OCI-LY3 (cell line): ENCODE results near the gene NLGN1.

ENCODE experiments used
- CTCF ChIP-seq: fragments of 200-600, 300-600 bp; sonication (generic); IDR thresholded peaks from 2 replicates; pipeline ENCODE4 v1.5.1; 2014; ENCODE audit warnings: antibody characterized with exemption, low read length, low read depth
- EZH2phosphoT487 ChIP-seq: fragments of 200-600 bp; shearing (Covaris generic); IDR thresholded peaks from 2 replicates; pipeline ENCODE4 v1.6.1; 2018; ENCODE audit warnings: antibody characterized with exemption, mixed run types, low read depth

DNA sequence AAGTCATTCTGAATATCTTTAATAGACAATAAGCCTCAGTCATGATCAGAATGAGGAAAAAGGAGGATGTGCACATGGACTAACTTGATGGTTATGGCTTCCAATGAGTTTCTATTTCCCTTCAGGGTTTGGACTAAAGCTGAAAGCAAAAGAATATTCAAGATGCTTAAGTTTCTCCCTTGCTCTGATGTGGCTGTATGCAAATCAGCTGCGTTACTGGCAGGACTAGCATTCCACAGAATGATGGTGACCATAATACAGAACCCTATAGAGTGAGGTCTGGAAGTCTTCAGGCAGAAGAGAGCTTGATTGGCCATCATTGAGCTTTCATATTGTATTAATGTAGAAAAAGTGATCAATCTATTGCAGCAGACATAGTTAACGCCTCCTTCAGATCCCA, 466.0 kb downstream of the NLGN1 start:
- no peak for TF ChIP-seq CTCF
- no peak for TF ChIP-seq EZH2phosphoT487
